GM12874 (cell line): Measurements from ENCODE around the gene CATSPERB.

Source experiments
- CTCF ChIP-seq: IDR thresholded peaks from 2 replicates; pipeline ENCODE4 v1.5.1; 2011; ENCODE audit warnings: low read depth, mild to moderate bottlenecking, control low read depth, low read length, moderate library complexity; ENCODE audit not compliant: insufficient read depth

CATSPERB gene

DNA sequence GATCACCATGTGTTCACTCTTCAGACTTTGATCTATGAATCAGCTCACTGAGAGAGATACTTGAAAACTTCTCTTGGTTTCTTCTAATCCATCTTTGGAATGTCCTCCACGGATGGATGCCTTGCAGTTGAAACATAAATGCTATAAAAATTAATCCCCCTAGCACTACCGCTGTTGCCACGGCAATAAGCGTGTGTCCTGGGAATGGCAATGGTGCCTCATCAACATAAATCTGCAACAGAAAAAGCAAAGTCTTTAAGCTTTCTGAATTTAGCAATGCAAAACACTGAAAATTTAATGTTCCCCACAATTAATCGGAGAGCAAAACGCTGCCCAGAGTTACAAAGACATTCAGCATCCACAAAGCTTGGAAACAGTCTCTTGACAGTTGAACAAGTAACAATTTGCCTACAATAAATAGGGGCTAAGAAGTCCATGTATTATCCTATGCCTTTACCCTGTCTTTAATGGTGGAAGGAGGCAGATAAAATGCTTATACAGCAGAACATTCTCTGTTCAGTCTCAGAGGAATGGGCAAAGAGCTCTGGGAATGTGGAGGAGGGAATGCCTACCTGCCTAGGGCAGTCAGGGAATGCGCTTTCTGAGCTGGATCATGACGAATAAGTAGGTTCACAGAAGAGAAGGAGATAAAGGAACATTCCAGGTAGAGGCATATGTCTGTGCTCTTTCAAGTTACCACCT is 150.9 kb downstream of the CATSPERB start:
- TF ChIP-seq CTCF, result no peak

DNA sequence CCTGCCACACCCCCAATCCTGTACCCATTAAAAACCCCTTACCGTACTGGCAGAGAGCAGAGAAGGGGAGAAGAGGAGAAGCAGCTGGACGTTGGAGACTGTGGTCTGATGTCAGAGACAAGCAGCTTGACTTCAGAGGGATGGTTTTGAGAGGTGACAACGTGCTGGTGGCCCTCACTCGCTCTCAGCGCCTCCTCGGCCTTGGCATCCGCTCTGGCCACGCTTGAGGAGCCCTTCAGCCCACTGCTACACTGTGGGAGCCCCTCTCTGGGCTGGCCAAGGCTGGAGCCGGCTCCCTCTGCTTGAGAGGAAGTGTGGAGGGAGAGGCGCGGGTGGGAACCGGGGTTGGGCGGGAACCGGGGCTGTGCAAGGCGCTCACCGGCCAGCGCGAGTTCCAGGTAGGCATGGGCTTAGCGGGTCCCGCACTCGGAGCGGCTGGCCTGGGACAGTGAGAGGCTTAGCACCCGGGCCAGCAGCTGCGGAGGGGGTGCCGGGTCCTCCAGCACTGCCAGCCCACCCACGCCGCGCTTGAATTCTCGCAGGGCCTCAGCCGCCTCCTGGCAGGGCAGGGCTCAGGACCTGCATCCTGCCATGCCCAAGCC is 154.2 kb downstream of the CATSPERB start:
- no peak for TF ChIP-seq CTCF

GRCh38 chr14:91575469-91576208 is 156.2 kb downstream of the CATSPERB start:
- no peak for TF ChIP-seq CTCF

GRCh38 chr14:91573894-91574837 is 157.7 kb downstream of the CATSPERB start:
- TF ChIP-seq CTCF, result no peak

DNA sequence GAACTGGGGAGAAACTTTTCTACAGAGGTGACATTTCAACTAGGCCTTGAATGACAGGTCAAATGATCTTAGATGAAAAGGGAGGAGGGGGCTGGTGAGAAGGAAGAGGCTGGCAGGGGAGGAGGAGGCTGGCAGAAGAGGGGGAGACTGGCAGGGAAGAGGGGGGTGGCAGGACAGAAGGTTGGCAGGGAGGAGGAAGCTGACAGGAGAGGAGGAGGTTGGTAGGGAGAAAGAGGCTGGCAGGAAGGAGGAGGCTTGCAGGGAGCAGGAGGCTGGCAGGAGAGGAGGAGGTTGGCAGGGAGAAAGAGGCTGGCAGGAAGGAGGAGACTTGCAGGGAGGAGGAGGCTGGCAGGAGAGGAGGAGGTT is 158.4 kb downstream of the CATSPERB start:
- TF ChIP-seq CTCF, result no peak

DNA sequence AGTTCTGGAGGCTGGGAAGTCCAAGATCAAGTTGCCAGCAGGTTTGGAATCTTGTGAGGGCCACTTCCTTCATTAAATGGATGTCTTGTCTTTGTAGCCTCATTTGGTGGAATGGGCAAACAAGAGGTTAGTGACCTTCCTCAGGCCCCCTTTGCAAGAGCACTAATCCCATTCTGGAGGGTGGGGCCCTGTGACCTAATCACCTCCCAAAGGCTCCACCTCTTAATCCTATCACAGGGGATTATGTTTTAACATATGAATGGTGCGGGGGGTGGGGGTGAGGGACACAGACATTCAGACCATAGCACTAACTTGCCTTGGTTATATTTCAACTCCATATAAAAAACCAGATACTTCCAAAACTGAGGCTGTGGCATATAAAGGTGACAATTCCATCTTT is 161.9 kb downstream of the CATSPERB start:
- TF ChIP-seq CTCF, result no peak

- no peak for TF ChIP-seq CTCF
These were observed 162.6 kb downstream of the CATSPERB start for GRCh38 chr14:91569301-91569700.
